Activated CD8-positive, alpha-beta T cell treated with anti-CD3 and anti-CD28 coated beads for 36 hours (primary cell): Measurements from ENCODE around the gene NKPD1. TPM values are rescaled to one million over a fixed set of nuclear protein-coding genes. Genes with fewer than 3 reads are reported as not detected.

Experiments used
- ATAC-seq: fragments of 200-7000 bp; cut with Tn5 transposase; one replicate; pipeline ENCODE4 v1.10.0; 2021; ENCODE audit warnings: mild to moderate bottlenecking, moderate library complexity
- CTCF ChIA-PET: fragments of 350-600 bp; sonication (Branson Sonifier 250); formaldehyde crosslinking; loops from one replicate; lab custom pipeline; 2021; ENCODE audit warnings: antibody characterized with exemption; lab: Charles Lee
- POLR2A ChIA-PET: fragments of 350-600 bp; sonication (Branson Sonifier 250); formaldehyde crosslinking; loops from one replicate; lab custom pipeline; 2021; ENCODE audit warnings: antibody characterized with exemption; lab: Charles Lee
- DNase-seq: peaks from one replicate; pipeline ENCODE4 v3.0.0-alpha.2; 2020
- H3K27ac Mint-ChIP-seq: one replicate; pipeline ENCODE4 v1.8.0; 2021; ENCODE audit warnings: mild to moderate bottlenecking, mixed read lengths
- H3K27me3 Mint-ChIP-seq: one replicate; pipeline ENCODE4 v1.8.0; 2021; ENCODE audit warnings: mixed read lengths
- H3K36me3 Mint-ChIP-seq: one replicate; pipeline ENCODE4 v1.8.0; 2021; ENCODE audit warnings: low read depth, mixed read lengths
- H3K4me1 Mint-ChIP-seq: one replicate; pipeline ENCODE4 v1.8.0; 2021; ENCODE audit warnings: low read depth, mixed read lengths
- H3K4me3 Mint-ChIP-seq: one replicate; pipeline ENCODE4 v1.8.0; 2021; ENCODE audit warnings: mild to moderate bottlenecking, moderate library complexity, mixed read lengths
- H3K9me3 Mint-ChIP-seq: one replicate; pipeline ENCODE4 v1.8.0; 2021; ENCODE audit warnings: mixed read lengths
- intact Hi-C: fragments of 100-400 bp; cut with micrococcal nuclease; formaldehyde crosslinking; loops from one replicate; pipeline ENCODE4 v1.10.0; 2022
- total RNA-seq, 2 experiments: library from RNA; stranded (reverse); gene quantifications; one replicate each; pipeline ENCODE4 v1.2.3, GENCODE V29; 2021
- TF ChIP-seq, protein P1 (sequence below): fragments of 200-600 bp; IDR thresholded peaks from one replicate; pipeline ENCODE4 v1.8.0; 2022; ENCODE audit warnings: antibody characterized with exemption, mild to moderate bottlenecking

Gene NKPD1
- total RNA-seq, 2 experiments from 2014 or later, result 0.07 to 0.16 TPM

DNA sequence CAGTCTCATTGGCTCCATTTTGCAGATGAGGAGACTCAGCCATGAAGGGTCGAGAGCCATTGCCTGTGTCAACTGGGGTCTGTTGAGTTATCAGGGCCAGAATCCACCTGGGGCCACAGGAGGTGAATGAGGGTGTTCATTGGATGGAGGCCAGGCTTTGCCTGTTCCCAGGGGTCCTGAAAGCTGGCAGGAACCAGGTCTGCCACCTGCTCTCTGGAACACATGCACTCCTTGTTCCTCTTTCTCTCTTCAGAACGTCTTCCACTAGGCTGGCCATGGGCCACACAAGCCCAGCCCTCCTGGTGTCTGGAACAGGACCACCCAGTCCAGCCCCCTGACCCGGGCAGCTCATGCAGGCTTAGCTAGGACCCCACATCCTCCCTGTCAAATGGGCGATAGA, 46.7 kb downstream of the NKPD1 start:
- TF ChIP-seq, protein P1, sequence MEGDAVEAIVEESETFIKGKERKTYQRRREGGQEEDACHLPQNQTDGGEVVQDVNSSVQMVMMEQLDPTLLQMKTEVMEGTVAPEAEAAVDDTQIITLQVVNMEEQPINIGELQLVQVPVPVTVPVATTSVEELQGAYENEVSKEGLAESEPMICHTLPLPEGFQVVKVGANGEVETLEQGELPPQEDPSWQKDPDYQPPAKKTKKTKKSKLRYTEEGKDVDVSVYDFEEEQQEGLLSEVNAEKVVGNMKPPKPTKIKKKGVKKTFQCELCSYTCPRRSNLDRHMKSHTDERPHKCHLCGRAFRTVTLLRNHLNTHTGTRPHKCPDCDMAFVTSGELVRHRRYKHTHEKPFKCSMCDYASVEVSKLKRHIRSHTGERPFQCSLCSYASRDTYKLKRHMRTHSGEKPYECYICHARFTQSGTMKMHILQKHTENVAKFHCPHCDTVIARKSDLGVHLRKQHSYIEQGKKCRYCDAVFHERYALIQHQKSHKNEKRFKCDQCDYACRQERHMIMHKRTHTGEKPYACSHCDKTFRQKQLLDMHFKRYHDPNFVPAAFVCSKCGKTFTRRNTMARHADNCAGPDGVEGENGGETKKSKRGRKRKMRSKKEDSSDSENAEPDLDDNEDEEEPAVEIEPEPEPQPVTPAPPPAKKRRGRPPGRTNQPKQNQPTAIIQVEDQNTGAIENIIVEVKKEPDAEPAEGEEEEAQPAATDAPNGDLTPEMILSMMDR, result no peak
- Mint-ChIP-seq H3K4me3 (no peak overlapping the region), H3K9me3 (no peaks in the 10 kb centered on the region), H3K27ac (no peak overlapping the region), H3K4me1 (peaks cover 69% of the 10 kb centered on the region), H3K27me3 (no peaks in the 10 kb centered on the region), H3K36me3 (no peaks in the 10 kb centered on the region)
- ATAC-seq (no peak), DNase-seq (no peak)
- CTCF ChIA-PET, result interaction anchor here (2.2 to 3.5 kb wide), 2 partner anchors 11 to 55 kb away, joined by 6 to 25 read pairs; no protein-coding TSS in a partner anchor
- intact Hi-C loops, result no loop called here
- POLR2A ChIA-PET, result interaction anchor here (1.1 to 2.0 kb wide), 2 partner anchors 21 to 22 kb away, joined by 4 to 11 read pairs; partner anchors contain the start of gene PPP1R37

DNA sequence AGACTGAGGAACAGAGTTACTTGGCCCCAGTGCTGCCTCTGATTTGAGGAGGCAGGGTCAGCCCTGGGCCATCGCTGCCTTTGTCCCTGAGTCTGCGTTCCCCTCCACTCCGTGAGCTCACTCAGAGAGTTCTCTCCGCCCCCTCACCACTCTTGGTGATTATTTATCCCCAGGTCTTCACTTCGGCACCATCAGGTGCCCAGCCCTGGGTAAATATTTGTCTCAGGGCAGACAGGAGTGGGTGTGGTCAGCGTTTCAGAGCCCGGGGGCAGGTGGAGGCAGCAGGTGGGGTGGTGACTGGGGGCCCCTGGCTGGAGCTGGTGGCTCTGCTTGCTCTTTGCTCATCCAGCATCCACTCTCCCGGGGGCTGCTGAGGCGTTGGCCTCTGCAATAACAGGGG, 47.2 kb downstream of the NKPD1 start:
- Mint-ChIP-seq H3K27ac (no peak overlapping the region), H3K9me3 (no peaks in the 10 kb centered on the region), H3K4me1 (peaks cover 67% of the 10 kb centered on the region), H3K27me3 (no peaks in the 10 kb centered on the region), H3K4me3 (no peak overlapping the region), H3K36me3 (no peaks in the 10 kb centered on the region)
- ChIA-PET POLR2A (interaction anchor here (1.2 to 2.0 kb wide), 4 partner anchors 10 to 37 kb away, joined by 3 to 11 read pairs (median 4); partner anchors contain the start of genes PPP1R37 and ZNF296), CTCF (interaction anchor here (0.8 to 3.5 kb wide), 4 partner anchors 10 to 54 kb away, joined by 3 to 25 read pairs (median 5); no protein-coding TSS in a partner anchor)
- intact Hi-C loops, result no loop called here
- ATAC-seq (no peak), DNase-seq (no peak)
- TF ChIP-seq, protein P1, result no peak

DNA sequence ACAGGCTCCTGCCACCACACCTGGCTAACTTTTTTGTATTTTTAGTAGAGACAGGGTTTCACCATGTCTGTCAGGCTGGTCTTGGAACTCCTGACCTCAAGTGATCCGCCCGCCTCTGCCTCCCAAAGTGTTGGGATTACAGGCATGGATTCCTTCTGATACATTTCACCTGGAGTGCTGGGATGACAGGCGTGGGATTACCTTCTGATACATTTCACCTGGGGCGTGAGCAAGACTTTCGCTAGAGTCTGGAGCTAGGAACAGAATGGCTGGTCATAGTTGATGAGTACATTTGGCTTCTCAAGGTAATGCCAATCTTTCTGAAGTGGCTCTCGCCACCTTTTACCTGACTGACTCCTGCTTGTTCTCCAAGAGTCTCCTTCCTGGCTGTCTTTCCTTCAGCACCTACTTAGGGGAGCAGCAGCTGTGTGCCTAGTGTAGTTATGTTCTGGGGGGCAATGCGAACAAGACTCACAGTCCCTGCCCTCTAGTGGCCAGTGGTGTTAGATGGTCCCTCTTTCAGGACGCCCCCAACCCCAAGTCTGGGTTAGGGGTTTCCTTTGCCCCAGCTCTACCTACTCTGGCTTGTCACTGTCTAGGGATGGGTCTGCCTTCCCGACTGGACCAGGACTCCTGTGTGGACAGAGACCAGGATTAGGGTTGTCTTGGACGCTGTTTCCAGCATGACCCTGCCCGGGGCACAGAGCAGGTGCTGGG, 48.5 kb downstream of the NKPD1 start:
- ChIA-PET CTCF (interaction anchor here (2.2 to 3.5 kb wide), 2 partner anchors 13 to 53 kb away, joined by 6 to 25 read pairs; no protein-coding TSS in a partner anchor), POLR2A (interaction anchor here (0.7 to 2.0 kb wide), 7 partner anchors 9 to 490 kb away, joined by 3 to 11 read pairs (median 4); partner anchors contain the start of genes PPP1R37 and ZNF296)
- Mint-ChIP-seq H3K4me1 (peaks cover 53% of the 10 kb centered on the region), H3K27ac (no peak overlapping the region), H3K9me3 (no peaks in the 10 kb centered on the region), H3K4me3 (no peak overlapping the region), H3K27me3 (no peaks in the 10 kb centered on the region), H3K36me3 (no peaks in the 10 kb centered on the region)
- DNase-seq, result no peak
- no peak for ATAC-seq
- intact Hi-C loops, result no loop called here
- TF ChIP-seq, protein P1, result no peak

Other genes with a start within 250 kb of the NKPD1 start
- gene APOC1, start 246.4 kb downstream of the NKPD1 start, total RNA-seq, result 1 to 10 TPM; 2.5 to 3.6 TPM
- not detected for gene APOC4, start 218.7 kb downstream of the NKPD1 start, total RNA-seq
- not detected for gene APOC2, start 214.9 kb downstream of the NKPD1 start, total RNA-seq
- 10 to 100 TPM; 38.6 to 39.8 TPM for gene CLPTM1, start 205.6 kb downstream of the NKPD1 start, total RNA-seq
- 10 to 100 TPM; 37.6 to 37.9 TPM for gene RELB, start 159.5 kb downstream of the NKPD1 start, total RNA-seq
- gene CLASRP, start 121.9 kb downstream of the NKPD1 start, total RNA-seq, result 10 to 100 TPM; 72.7 to 80.5 TPM
- 1 to 10 TPM; 5.0 to 6.3 TPM for gene ZNF296, start 84.5 kb downstream of the NKPD1 start, total RNA-seq
- gene GEMIN7, start 81.7 kb downstream of the NKPD1 start, total RNA-seq, result 10 to 100 TPM; 44.1 to 46.8 TPM
- 10 to 100 TPM; 20.9 to 21.2 TPM for gene PPP1R37, start 67.8 kb downstream of the NKPD1 start, total RNA-seq
- gene TRAPPC6A, start 17.3 kb upstream of the NKPD1 start, total RNA-seq, result 10 to 100 TPM; 27.3 to 28.8 TPM
- gene BLOC1S3, start 17.8 kb upstream of the NKPD1 start, total RNA-seq, result 10 to 100 TPM in 1 of 2 experiments, 1 to 10 TPM in 1; 8.9 to 10.8 TPM
- gene EXOC3L2, start 84.4 kb upstream of the NKPD1 start, total RNA-seq, result not detected
- gene MARK4, start 90.3 kb upstream of the NKPD1 start, total RNA-seq, result 10 to 100 TPM; 18.5 to 19.9 TPM
- not detected for gene CKM, start 161.9 kb upstream of the NKPD1 start, total RNA-seq
- not detected for gene KLC3, start 179.8 kb upstream of the NKPD1 start, total RNA-seq
- gene ERCC2, start 209.6 kb upstream of the NKPD1 start, total RNA-seq, result 10 to 100 TPM; 23.2 to 25.6 TPM
- 1 to 10 TPM; 4.6 to 5.8 TPM for gene PPP1R13L, start 244.1 kb upstream of the NKPD1 start, total RNA-seq
- 10 to 100 TPM in 1 of 2 experiments, 1 to 10 TPM in 1; 9.8 to 11.6 TPM for gene POLR1G, start 245.7 kb upstream of the NKPD1 start, total RNA-seq